SK-N-SH (cell line): ENCODE results near the gene CNTNAP2. TPM values are rescaled to one million over a fixed set of nuclear protein-coding genes. Genes with fewer than 3 reads are reported as not detected.

ENCODE experiments used
- CTCF ChIA-PET: fragments of 300-600, 350-600 bp; formaldehyde crosslinking; extraction: SDS; loops from one replicate; lab custom pipeline; 2021; lab: Yijun Ruan, JAX
- POLR2A ChIA-PET: fragments of 350-600 bp; sonication (Branson Sonifier 250); formaldehyde crosslinking; extraction: SDS; loops from one replicate; lab custom pipeline; 2020; ENCODE audit warnings: antibody characterized with exemption, inconsistent platforms; lab: Yijun Ruan, JAX
- DNase-seq: peaks from one replicate; pipeline ENCODE4 v3.0.0; 2012
- H2AFZ ChIP-seq: fragments of 200-600 bp; sonication (generic); 2 replicates; pipeline ENCODE4 v1.8.1; 2016; ENCODE audit warnings: antibody characterized with exemption, mild to moderate bottlenecking, low read depth
- H3F3A ChIP-seq: fragments of 200-600 bp; sonication (generic); replicated peaks from 2 replicates; pipeline ENCODE3; 2016; ENCODE audit warnings: antibody characterized with exemption, mild to moderate bottlenecking; ENCODE audit not compliant: insufficient read depth
- H3K27ac ChIP-seq, 2 experiments: fragments of 200-500 bp in 1 of 2; fragments of 200-600 bp in 1 of 2; sonication (Bioruptor generic) in 1 of 2; sonication (generic), shearing (Covaris generic) in 1 of 2; 2 replicates each; pipeline versions ENCODE4 v1.5.1 to v1.6.1; 2014 to 2016; ENCODE audit warnings: low read depth in 2 of 2, inconsistent platforms in 1 of 2, low read length in 1 of 2, mild to moderate bottlenecking in 1 of 2, mixed read lengths in 1 of 2
- H3K27me3 ChIP-seq: fragments of 200-600 bp; sonication (generic), shearing (Covaris generic); 2 replicates; pipeline ENCODE4 v1.6.1; 2016; ENCODE audit warnings: mixed run types; ENCODE audit not compliant: insufficient read depth
- H3K36me3 ChIP-seq, 2 experiments: fragments of 200-500 bp in 1 of 2; fragments of 200-600 bp in 1 of 2; sonication (Bioruptor generic) in 1 of 2; sonication (generic) in 1 of 2; replicated peaks in 1 of 2; 2 replicates each; pipeline versions ENCODE3 to v1.5.1; 2014 to 2016; ENCODE audit warnings: low read length in 1 of 2, mild to moderate bottlenecking in 1 of 2; ENCODE audit not compliant: insufficient read depth in 2 of 2, control insufficient read depth in 1 of 2
- H3K4me1 ChIP-seq, 2 experiments: fragments of 200-500 bp in 1 of 2; fragments of 200-600 bp in 1 of 2; sonication (Bioruptor generic) in 1 of 2; sonication (generic), shearing (Covaris generic) in 1 of 2; 2 replicates each; pipeline versions ENCODE4 v1.5.1 to v1.6.1; 2014 to 2016; ENCODE audit warnings: low read depth in 1 of 2, low read length in 1 of 2, mixed run types in 1 of 2; ENCODE audit not compliant: insufficient read depth in 2 of 2, control insufficient read depth in 1 of 2
- H3K4me2 ChIP-seq: fragments of 200-600 bp; sonication (generic), shearing (Covaris generic); 2 replicates; pipeline ENCODE4 v1.6.1; 2017; ENCODE audit warnings: mixed run types
- H3K4me3 ChIP-seq, 2 experiments: fragments of 200-500 bp in 1 of 2; fragments of 200-600 bp in 1 of 2; sonication (Bioruptor generic) in 1 of 2; sonication (generic), shearing (Covaris generic) in 1 of 2; 2 replicates each; pipeline versions ENCODE4 v1.5.1 to v1.8.1; 2014 to 2016; ENCODE audit warnings: low read depth in 2 of 2, inconsistent platforms in 1 of 2, low read length in 1 of 2, mild to moderate bottlenecking in 1 of 2, mixed read lengths in 1 of 2, moderate library complexity in 1 of 2
- H3K79me2 ChIP-seq: fragments of 200-600 bp; sonication (generic); 2 replicates; pipeline ENCODE4 v1.8.1; 2017; ENCODE audit warnings: mild to moderate bottlenecking; ENCODE audit not compliant: insufficient read depth
- H3K9ac ChIP-seq: fragments of 200-600 bp; sonication (generic); 2 replicates; pipeline ENCODE4 v1.6.1; 2017; ENCODE audit warnings: mixed run types
- H3K9me2 ChIP-seq: fragments of 200-600 bp; sonication (generic); 2 replicates; pipeline ENCODE4 v1.6.1; 2017; ENCODE audit warnings: mixed run types
- H3K9me3 ChIP-seq: fragments of 200-600 bp; sonication (generic); 2 replicates; pipeline ENCODE4 v1.6.1; 2017; ENCODE audit warnings: mixed run types, mild to moderate bottlenecking, moderate library complexity
- H4K20me1 ChIP-seq: fragments of 200-600 bp; sonication (generic); 2 replicates; pipeline ENCODE4 v1.6.1; 2017; ENCODE audit warnings: mild to moderate bottlenecking, mixed run types; ENCODE audit not compliant: insufficient read depth
- CHD2 ChIP-seq: fragments of 150-350 bp; IDR thresholded peaks from 2 replicates; pipeline ENCODE4 v1.6.1; 2018; ENCODE audit warnings: low read length; ENCODE audit not compliant: partially characterized antibody
- ELF1 ChIP-seq: IDR thresholded peaks from 2 replicates; pipeline ENCODE4 v1.4.0; 2012
- FOSL2 ChIP-seq: IDR thresholded peaks from 2 replicates; pipeline ENCODE4 v1.4.0; 2012; ENCODE audit warnings: low read depth, mild to moderate bottlenecking, moderate library complexity, borderline replicate concordance
- GABPA ChIP-seq: IDR thresholded peaks from 2 replicates; pipeline ENCODE4 v1.4.0; 2012; ENCODE audit warnings: low read depth, mild to moderate bottlenecking
- JUND ChIP-seq: IDR thresholded peaks from 2 replicates; pipeline ENCODE4 v1.4.0; 2012
- NFIC ChIP-seq: IDR thresholded peaks from 2 replicates; pipeline ENCODE4 v1.4.0; 2012; ENCODE audit warnings: borderline replicate concordance
- NRF1 ChIP-seq: IDR thresholded peaks from 2 replicates; pipeline ENCODE4 v1.6.1; 2012; ENCODE audit warnings: low read depth, mild to moderate bottlenecking, low read length
- TCF12 ChIP-seq: IDR thresholded peaks from 2 replicates; pipeline ENCODE4 v1.4.0; 2012
- TEAD4 ChIP-seq: IDR thresholded peaks from 2 replicates; pipeline ENCODE4 v1.4.0; 2012; ENCODE audit warnings: mild to moderate bottlenecking, borderline replicate concordance; ENCODE audit not compliant: insufficient read depth
- WGBS: methylation state at CpG from one replicate; pipeline ENCODE4 v1.1.6; 2017; ENCODE audit warnings: low lambda C conversion rate; 5-methylcytosine and 5-hydroxymethylcytosine counted together
- polyA plus RNA-seq, 3 experiments: library from polyadenylated mRNA; depleted of rRNA; stranded (reverse); fragments of >200 nt; gene quantifications; 2 replicates each; pipeline ENCODE4 v1.2.3, GENCODE V29; 2012
- TF ChIP-seq, protein P1 (sequence below): IDR thresholded peaks from 2 replicates; pipeline ENCODE4 v1.4.0; 2012; ENCODE audit warnings: low read depth, borderline replicate concordance
- TF ChIP-seq, protein P2 (sequence below): IDR thresholded peaks from 2 replicates; pipeline ENCODE4 v1.4.0; 2012; ENCODE audit warnings: low read depth
- TF ChIP-seq, protein P3 (sequence below): IDR thresholded peaks from 2 replicates; pipeline ENCODE4; 2012
- TF ChIP-seq, protein P4 (sequence below): IDR thresholded peaks from 2 replicates; pipeline ENCODE4 v1.6.1; 2012; ENCODE audit warnings: mild to moderate bottlenecking, low read depth, low read length, moderate library complexity

Gene CNTNAP2
- polyA plus RNA-seq, 1 of the 3 experiments (the other 2 are of a cell fraction): 3.4 TPM

DNA sequence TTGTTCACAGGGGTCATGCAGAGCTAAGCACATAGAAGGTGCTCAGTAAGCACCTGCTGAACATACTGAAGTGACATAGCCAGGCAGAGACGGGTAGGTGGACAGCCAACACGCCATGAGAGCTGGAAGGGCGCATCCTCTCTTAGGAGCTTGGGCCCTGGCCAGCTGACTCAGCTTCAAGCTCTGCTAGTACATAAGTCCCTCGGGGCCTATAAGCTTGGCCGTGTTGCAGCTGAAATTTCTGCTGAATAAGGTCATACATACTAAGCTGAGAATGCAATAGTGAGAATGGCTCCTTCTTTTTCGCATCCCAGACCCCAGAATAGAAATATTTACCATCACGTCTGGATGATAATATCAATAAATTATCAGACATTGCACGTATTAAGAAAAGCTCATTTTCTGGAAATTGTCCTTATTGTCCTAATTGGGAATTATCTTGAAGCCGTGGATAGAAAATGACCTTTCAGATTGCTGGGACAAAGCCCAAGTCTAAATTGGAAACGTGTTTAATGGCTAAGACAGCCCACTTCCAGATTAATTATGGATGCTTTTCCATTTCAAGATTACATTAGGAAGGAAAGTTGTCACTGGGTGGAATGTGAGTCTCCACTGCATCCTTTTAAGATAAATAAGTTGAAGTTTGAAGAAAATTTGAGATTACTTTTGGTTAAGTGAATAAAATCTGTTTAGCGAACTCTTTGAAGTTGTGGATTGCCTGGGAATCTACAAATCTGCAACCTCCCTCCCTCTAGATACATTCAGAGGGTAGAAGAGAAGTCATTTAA is 2186.9 kb downstream of the CNTNAP2 start:
- POLR2A ChIA-PET: no interaction called here
- CTCF ChIA-PET: interaction anchor here (0.8 to 1.8 kb wide), 2 partner anchors 15 to 16 kb away, joined by 3 to 4 read pairs; no protein-coding TSS in a partner anchor
- H3K4me1 ChIP-seq: peaks cover 5 to 11% of the 10 kb centered on the region in 2 experiments; a peak in 2 of 4 replicates

DNA sequence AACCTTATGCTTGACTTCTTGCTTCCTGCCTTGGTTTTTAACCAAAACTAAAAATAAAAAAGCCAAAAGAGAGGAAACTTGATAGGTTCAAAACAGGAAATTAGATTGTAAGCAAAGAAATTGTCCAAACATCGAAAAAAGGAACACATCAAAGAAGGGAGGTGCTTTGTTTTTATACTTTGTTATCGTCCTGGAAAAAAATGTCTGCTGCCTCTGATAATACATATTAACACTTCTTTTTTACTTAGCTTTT is 2187.4 kb downstream of the CNTNAP2 start:
- Histone ChIP-seq H3F3A (no peaks in the 10 kb centered on the region), H3K79me2 (no peaks in the 10 kb centered on the region), H3K4me2 (no peak overlapping the region), H3K9me3 (no peaks in the 10 kb centered on the region), H3K9me2 (no peaks in the 10 kb centered on the region), H3K27ac (peak overlapping the region; percentile 2 to 32; a peak in 2 of 4 replicates), H3K36me3 (no peaks in the 10 kb centered on the region), H3K27me3 (no peaks in the 10 kb centered on the region), H2AFZ (0 out of 2 replicates have a peak overlapping the region, but pooled peaks have one; percentile 2), H4K20me1 (no peaks in the 10 kb centered on the region), H3K9ac (no peak overlapping the region), H3K4me1 (peaks cover 5 to 11% of the 10 kb centered on the region in 2 experiments; a peak in 2 of 4 replicates), H3K4me3 (no peak overlapping the region)
- TF ChIP-seq, protein P1, sequence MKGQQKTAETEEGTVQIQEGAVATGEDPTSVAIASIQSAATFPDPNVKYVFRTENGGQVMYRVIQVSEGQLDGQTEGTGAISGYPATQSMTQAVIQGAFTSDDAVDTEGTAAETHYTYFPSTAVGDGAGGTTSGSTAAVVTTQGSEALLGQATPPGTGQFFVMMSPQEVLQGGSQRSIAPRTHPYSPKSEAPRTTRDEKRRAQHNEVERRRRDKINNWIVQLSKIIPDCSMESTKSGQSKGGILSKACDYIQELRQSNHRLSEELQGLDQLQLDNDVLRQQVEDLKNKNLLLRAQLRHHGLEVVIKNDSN: no peak
- TF ChIP-seq, protein P2, sequence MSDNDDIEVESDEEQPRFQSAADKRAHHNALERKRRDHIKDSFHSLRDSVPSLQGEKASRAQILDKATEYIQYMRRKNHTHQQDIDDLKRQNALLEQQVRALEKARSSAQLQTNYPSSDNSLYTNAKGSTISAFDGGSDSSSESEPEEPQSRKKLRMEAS: no peak
- TF ChIP-seq CHD2 (no peak), TEAD4 (no peak), GABPA (no peak)
- TF ChIP-seq, protein P3, sequence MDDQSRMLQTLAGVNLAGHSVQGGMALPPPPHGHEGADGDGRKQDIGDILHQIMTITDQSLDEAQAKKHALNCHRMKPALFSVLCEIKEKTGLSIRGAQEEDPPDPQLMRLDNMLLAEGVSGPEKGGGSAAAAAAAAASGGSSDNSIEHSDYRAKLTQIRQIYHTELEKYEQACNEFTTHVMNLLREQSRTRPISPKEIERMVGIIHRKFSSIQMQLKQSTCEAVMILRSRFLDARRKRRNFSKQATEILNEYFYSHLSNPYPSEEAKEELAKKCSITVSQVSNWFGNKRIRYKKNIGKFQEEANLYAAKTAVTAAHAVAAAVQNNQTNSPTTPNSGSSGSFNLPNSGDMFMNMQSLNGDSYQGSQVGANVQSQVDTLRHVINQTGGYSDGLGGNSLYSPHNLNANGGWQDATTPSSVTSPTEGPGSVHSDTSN: no peak
- 54% methylated on average over 2 of the region's 2 CpGs for WGBS
- CTCF ChIA-PET: interaction anchor here (0.8 to 1.8 kb wide), 3 partner anchors 12 to 17 kb away, joined by 3 to 4 read pairs (median 3); no protein-coding TSS in a partner anchor
- no peak for DNase-seq
- POLR2A ChIA-PET: no interaction called here

More for the DNA sequence above, 2186.9 kb downstream of the CNTNAP2 start:
- H3K36me3 ChIP-seq: no peaks in the 10 kb centered on the region
- no peak overlapping the region; the same call in 1 of the 2 replicates for H3K4me2 ChIP-seq
- no peaks in the 10 kb centered on the region for H3F3A ChIP-seq
- peak overlapping the region; percentile 6 to 32; a peak in 2 of 4 replicates for H3K27ac ChIP-seq
- 0 out of 2 replicates have a peak overlapping the region, but pooled peaks have one; percentile 2 for H2AFZ ChIP-seq
- H3K9me2 ChIP-seq: no peaks in the 10 kb centered on the region
- H3K27me3 ChIP-seq: no peaks in the 10 kb centered on the region
- H3K4me3 ChIP-seq: no peak overlapping the region
- H3K79me2 ChIP-seq: no peaks in the 10 kb centered on the region
- DNase-seq: peak; percentile 35
- H3K9ac ChIP-seq: no peak overlapping the region
- WGBS: 16% methylated on average over 11 of the region's 11 CpGs
- no peaks in the 10 kb centered on the region for H4K20me1 ChIP-seq
- no peaks in the 10 kb centered on the region for H3K9me3 ChIP-seq
- TF ChIP-seq ELF1: no peak
- TF ChIP-seq, protein P3: no peak
- peak; percentile 38; the same call in 1 of the 2 replicates for TF ChIP-seq TCF12
- peak; percentile 76 for TF ChIP-seq NFIC
- no peak for TF ChIP-seq NRF1
- TF ChIP-seq, protein P4, sequence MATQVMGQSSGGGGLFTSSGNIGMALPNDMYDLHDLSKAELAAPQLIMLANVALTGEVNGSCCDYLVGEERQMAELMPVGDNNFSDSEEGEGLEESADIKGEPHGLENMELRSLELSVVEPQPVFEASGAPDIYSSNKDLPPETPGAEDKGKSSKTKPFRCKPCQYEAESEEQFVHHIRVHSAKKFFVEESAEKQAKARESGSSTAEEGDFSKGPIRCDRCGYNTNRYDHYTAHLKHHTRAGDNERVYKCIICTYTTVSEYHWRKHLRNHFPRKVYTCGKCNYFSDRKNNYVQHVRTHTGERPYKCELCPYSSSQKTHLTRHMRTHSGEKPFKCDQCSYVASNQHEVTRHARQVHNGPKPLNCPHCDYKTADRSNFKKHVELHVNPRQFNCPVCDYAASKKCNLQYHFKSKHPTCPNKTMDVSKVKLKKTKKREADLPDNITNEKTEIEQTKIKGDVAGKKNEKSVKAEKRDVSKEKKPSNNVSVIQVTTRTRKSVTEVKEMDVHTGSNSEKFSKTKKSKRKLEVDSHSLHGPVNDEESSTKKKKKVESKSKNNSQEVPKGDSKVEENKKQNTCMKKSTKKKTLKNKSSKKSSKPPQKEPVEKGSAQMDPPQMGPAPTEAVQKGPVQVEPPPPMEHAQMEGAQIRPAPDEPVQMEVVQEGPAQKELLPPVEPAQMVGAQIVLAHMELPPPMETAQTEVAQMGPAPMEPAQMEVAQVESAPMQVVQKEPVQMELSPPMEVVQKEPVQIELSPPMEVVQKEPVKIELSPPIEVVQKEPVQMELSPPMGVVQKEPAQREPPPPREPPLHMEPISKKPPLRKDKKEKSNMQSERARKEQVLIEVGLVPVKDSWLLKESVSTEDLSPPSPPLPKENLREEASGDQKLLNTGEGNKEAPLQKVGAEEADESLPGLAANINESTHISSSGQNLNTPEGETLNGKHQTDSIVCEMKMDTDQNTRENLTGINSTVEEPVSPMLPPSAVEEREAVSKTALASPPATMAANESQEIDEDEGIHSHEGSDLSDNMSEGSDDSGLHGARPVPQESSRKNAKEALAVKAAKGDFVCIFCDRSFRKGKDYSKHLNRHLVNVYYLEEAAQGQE: no peak
- peak; percentile 42; the same call in 1 of the 2 replicates for TF ChIP-seq JUND
- peak; percentile 67 for TF ChIP-seq FOSL2
